K562 (cell line): ENCODE measurements around the gene TNNI2. TPM values are rescaled to one million over a fixed set of nuclear protein-coding genes. Genes with fewer than 3 reads are reported as not detected.

Experiments
- ATAC-seq: fragments of 200-7000 bp; cut with Tn5 transposase; 3 replicates; pipeline ENCODE4 v1.9.1; 2020; ENCODE audit warnings: moderate library complexity
- BruUV-seq: library from RNA; stranded (reverse); fragments of 400-500 nt; replicated peaks from 2 replicates; lab custom pipeline; 2021; lab: Mats Ljungman, UMichigan
- CTCF ChIA-PET: fragments of 300-600 bp; formaldehyde crosslinking; extraction: SDS; loops from one replicate; lab custom pipeline; 2021; ENCODE audit warnings: low intra/inter-chr PET ratio; lab: Yijun Ruan, JAX
- POLR2A ChIA-PET: fragments of 300-600, 350-650 bp; sonication (Branson Sonifier 250); formaldehyde crosslinking; extraction: SDS; loops from one replicate; lab custom pipeline; 2021; ENCODE audit warnings: antibody characterized with exemption, inconsistent platforms; lab: Yijun Ruan, JAX
- DNase-seq, 4 experiments: peaks; one replicate each; pipeline versions ENCODE4 v3.0.0 to v3.0.0-alpha.2; 2011 to 2018; ENCODE audit warnings: low spot score in 3 of 4, mixed read lengths in 3 of 4; ENCODE audit errors: extremely low read depth in 1 of 4
- FAIRE-seq: peaks from 2 replicates; lab custom pipeline; 2011; peaks lifted over from hg19 to GRCh38; lab: Jason Lieb, UNC
- H2AFZ ChIP-seq: 2 replicates; pipeline ENCODE4 v1.6.0; 2011; ENCODE audit warnings: low read depth, low read length, control low read depth, inconsistent platforms
- H3K27ac ChIP-seq: fragments of 200-600 bp; 3 replicates; pipeline ENCODE4 v1.8.0; 2011; ENCODE audit warnings: low read depth, mild to moderate bottlenecking, control low read depth, inconsistent platforms, low read length, moderate library complexity, mixed read lengths; ENCODE audit errors: extremely low read depth
- H3K27me3 ChIP-seq, 2 experiments: fragments of 300-600 bp in 1 of 2; 2 replicates in 1 of 2; 3 replicates in 1 of 2; pipeline versions ENCODE4 v1.6.0 to v1.8.0; 2011; ENCODE audit warnings: inconsistent platforms in 2 of 2, low read length in 2 of 2, mild to moderate bottlenecking in 1 of 2, mixed read lengths in 1 of 2, moderate library complexity in 1 of 2; ENCODE audit not compliant: control insufficient read depth in 2 of 2, insufficient read depth in 2 of 2
- H3K36me3 ChIP-seq: fragments of 300-600 bp; 3 replicates; pipeline ENCODE4 v1.8.0; 2011; ENCODE audit warnings: mild to moderate bottlenecking, low read length, inconsistent platforms; ENCODE audit not compliant: control insufficient read depth, insufficient read depth
- H3K4me1 ChIP-seq, 2 experiments: fragments of 200-600 bp in 1 of 2; replicated peaks in 1 of 2; 2 replicates in 1 of 2; 3 replicates in 1 of 2; pipeline versions ENCODE4 v1.5.1 to v1.8.0; 2011; ENCODE audit warnings: inconsistent platforms in 2 of 2, low read length in 2 of 2, mild to moderate bottlenecking in 1 of 2, mixed read lengths in 1 of 2, moderate library complexity in 1 of 2; ENCODE audit not compliant: control insufficient read depth in 2 of 2, insufficient read depth in 2 of 2
- H3K4me2 ChIP-seq: 2 replicates; pipeline ENCODE4 v1.6.1; 2011; ENCODE audit warnings: low read length, control low read depth, inconsistent platforms, mixed read lengths; ENCODE audit not compliant: insufficient read depth
- H3K4me3 ChIP-seq: fragments of 200-600 bp; sonication (generic), shearing (Covaris generic); 2 replicates; pipeline ENCODE4 v1.5.1; 2016; ENCODE audit warnings: control low read depth, inconsistent platforms
- H3K79me2 ChIP-seq: fragments of 200-600 bp; 3 replicates; pipeline ENCODE4 v1.8.0; 2011; ENCODE audit warnings: low read length, inconsistent platforms; ENCODE audit not compliant: control insufficient read depth, insufficient read depth
- H3K9ac ChIP-seq, 2 experiments: 2 replicates each; pipeline versions ENCODE4 v1.6.0 to v1.6.1; 2011; ENCODE audit warnings: low read depth in 2 of 2, low read length in 2 of 2, control low read depth in 1 of 2, inconsistent platforms in 1 of 2, mild to moderate bottlenecking in 1 of 2, mixed read lengths in 1 of 2; ENCODE audit not compliant: insufficient read depth in 1 of 2
- H3K9me1 ChIP-seq: one replicate; pipeline ENCODE4 v1.6.0; 2011; ENCODE audit warnings: inconsistent platforms, mild to moderate bottlenecking, low read length, moderate library complexity; ENCODE audit not compliant: control insufficient read depth, insufficient read depth
- H3K9me3 ChIP-seq: replicated peaks from 2 replicates; pipeline ENCODE4 v1.5.1; 2011; ENCODE audit warnings: low read depth, low read length, inconsistent platforms; ENCODE audit not compliant: control insufficient read depth, insufficient read depth
- H4K20me1 ChIP-seq: replicated peaks from 2 replicates; pipeline ENCODE4 v1.6.1; 2011; ENCODE audit warnings: low read length, inconsistent platforms, mixed read lengths; ENCODE audit not compliant: control insufficient read depth, insufficient read depth
- ASH1L ChIP-seq: fragments of 450-650 bp; IDR thresholded peaks from 2 replicates; pipeline ENCODE4 v1.6.1; 2018; ENCODE audit warnings: borderline replicate concordance, mild to moderate bottlenecking, low read depth; ENCODE audit not compliant: partially characterized antibody
- NCOR1 ChIP-seq: fragments of 450-650 bp; IDR thresholded peaks from 2 replicates; pipeline ENCODE4 v1.6.1; 2016; ENCODE audit warnings: mild to moderate bottlenecking, moderate library complexity
- TRIM24 ChIP-seq, 2 experiments: fragments of 450-650 bp; IDR thresholded peaks; 2 replicates each; pipeline ENCODE4 v1.6.1; 2016
- ZC3H8 ChIP-seq: fragments of 450-650 bp; IDR thresholded peaks from 2 replicates; pipeline ENCODE4 v1.6.1; 2017
- WGBS: fragments of 100-300 bp; shearing (Covaris generic); methylation state at CpG from one replicate; pipeline ENCODE4 v1.1.6; 2016; ENCODE audit warnings: low coverage, mixed read lengths; ENCODE audit not compliant: insufficient coverage; ENCODE audit errors: missing lambda C conversion rate; 5-methylcytosine and 5-hydroxymethylcytosine counted together
- in situ Hi-C: fragments of 300-500 bp; cut with MboI; formaldehyde crosslinking; loops from 4 replicates; pipeline ENCODE4 v1.15.0; 2018; ENCODE audit warnings: inconsistent platforms, mixed read lengths
- intact Hi-C: fragments of 100-400 bp; cut with micrococcal nuclease; formaldehyde crosslinking; loops from 2 replicates; pipeline ENCODE4 v1.14.2; 2022
- polyA plus RNA-seq, 8 experiments: library from polyadenylated mRNA; depleted of rRNA in 4 of 8; stranded (reverse) in 5 of 8; unstranded in 3 of 8; fragments of >200 nt; fragmentation: Nextera tagmentation in 2 of 8; fragmentation: Illumina TruSeq in 1 of 8; extraction: Ambion mirVana in 2 of 8; extraction: Trizol in 1 of 8; gene quantifications; 2 replicates each; pipeline versions ENCODE4 v1.2.1 to v1.2.3, GENCODE V29; 2011 to 2014; ENCODE audit warnings: inconsistent platforms in 1 of 8, missing spikeins in 1 of 8
- total RNA-seq, 7 experiments: library from RNA; depleted of rRNA in 6 of 7; stranded (reverse); fragments of >200 nt in 6 of 7; fragmentation: Illumina TruSeq in 2 of 7; extraction: Trizol in 2 of 7; gene quantifications; 2 replicates each; pipeline versions ENCODE4 v1.2.1 to v1.2.3, GENCODE V29; 2011 to 2021; ENCODE audit warnings: low replicate concordance in 1 of 7
- TF ChIP-seq, protein P1 (sequence below), 3 experiments: fragments of 200-800 bp in 1 of 3; fragments of 250-450 bp in 1 of 3; fragments of 450-650 bp in 1 of 3; sonication (Bioruptor Pico) in 1 of 3; sonication (Bioruptor generic) in 1 of 3; formaldehyde crosslinking in 1 of 3; IDR thresholded peaks; 2 replicates each; pipeline versions ENCODE4 v1.6.1 to v1.8.0; 2016 to 2022; ENCODE audit warnings: mild to moderate bottlenecking in 2 of 3, missing genetic modification characterization in 2 of 3, missing compliant biosample characterization in 1 of 3, moderate library complexity in 1 of 3

Gene TNNI2
- total and polyA plus RNA-seq, 9 of the 15 experiments (the other 6 are each of a cell fraction or from before 2014, with no cell fraction given), result not detected

DNA sequence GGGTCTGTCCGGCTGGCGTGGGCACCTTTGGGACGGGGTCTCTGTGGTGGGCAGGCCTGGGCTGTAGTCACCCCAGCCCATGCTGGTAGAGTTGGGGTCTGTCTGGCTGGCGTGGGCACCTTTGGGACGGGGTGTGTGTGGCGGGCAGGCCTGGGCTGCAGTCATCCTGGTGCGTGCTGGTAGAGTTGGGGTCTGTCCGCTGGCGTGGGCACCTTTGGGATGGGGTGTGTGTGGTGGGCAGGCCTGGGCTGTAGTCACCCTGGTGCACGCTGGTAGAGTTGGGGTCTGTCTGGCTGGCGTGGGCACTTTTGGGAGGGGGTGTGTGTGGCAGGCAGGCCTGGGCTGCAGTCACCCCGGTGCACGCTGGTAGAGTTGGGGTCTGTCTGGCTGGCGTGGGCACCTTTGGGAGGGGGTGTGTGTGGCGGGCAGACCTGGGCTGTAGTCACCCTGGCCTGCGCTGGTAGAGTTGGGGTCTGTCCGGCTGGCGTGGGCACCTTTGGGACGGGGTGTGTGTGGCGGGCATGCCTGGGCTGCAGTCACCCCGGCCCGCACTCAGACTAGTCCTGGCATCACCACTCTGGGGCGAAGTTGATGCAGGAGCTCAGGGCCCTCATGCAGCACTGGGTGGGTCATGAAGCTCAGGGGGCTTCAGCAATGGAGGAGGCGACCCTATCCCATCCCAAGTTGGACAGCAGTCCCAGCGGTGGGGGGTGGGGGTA is 33.6 kb downstream of the TNNI2 start:
- CTCF ChIA-PET, result no interaction called here
- 0 out of 2 replicates have a peak, but pooled peaks cover 5% of the 10 kb centered on the region for H4K20me1 ChIP-seq
- BruUV-seq, result no TSS peak
- peaks cover 15 to 59% of the 10 kb centered on the region in 2 experiments; a peak in 4 of 5 replicates for H3K27me3 ChIP-seq
- no peaks in the 10 kb centered on the region for H3K79me2 ChIP-seq
- no peaks in the 10 kb centered on the region for H3K9me3 ChIP-seq
- ATAC-seq (no peak), FAIRE-seq (no peak), DNase-seq (no peak)
- no peak overlapping the region for H3K27ac ChIP-seq
- no peaks in the 10 kb centered on the region for H3K9me1 ChIP-seq
- in situ Hi-C loops, result loop anchor here (10.0 kb wide), 1 partner anchor 132 kb away; no protein-coding TSS in a partner anchor
- H3K4me3 ChIP-seq, result no peak overlapping the region
- H2AFZ ChIP-seq, result no peak overlapping the region
- no peak overlapping the region for H3K4me2 ChIP-seq
- POLR2A ChIA-PET, result no interaction called here
- TF ChIP-seq, protein P1, sequence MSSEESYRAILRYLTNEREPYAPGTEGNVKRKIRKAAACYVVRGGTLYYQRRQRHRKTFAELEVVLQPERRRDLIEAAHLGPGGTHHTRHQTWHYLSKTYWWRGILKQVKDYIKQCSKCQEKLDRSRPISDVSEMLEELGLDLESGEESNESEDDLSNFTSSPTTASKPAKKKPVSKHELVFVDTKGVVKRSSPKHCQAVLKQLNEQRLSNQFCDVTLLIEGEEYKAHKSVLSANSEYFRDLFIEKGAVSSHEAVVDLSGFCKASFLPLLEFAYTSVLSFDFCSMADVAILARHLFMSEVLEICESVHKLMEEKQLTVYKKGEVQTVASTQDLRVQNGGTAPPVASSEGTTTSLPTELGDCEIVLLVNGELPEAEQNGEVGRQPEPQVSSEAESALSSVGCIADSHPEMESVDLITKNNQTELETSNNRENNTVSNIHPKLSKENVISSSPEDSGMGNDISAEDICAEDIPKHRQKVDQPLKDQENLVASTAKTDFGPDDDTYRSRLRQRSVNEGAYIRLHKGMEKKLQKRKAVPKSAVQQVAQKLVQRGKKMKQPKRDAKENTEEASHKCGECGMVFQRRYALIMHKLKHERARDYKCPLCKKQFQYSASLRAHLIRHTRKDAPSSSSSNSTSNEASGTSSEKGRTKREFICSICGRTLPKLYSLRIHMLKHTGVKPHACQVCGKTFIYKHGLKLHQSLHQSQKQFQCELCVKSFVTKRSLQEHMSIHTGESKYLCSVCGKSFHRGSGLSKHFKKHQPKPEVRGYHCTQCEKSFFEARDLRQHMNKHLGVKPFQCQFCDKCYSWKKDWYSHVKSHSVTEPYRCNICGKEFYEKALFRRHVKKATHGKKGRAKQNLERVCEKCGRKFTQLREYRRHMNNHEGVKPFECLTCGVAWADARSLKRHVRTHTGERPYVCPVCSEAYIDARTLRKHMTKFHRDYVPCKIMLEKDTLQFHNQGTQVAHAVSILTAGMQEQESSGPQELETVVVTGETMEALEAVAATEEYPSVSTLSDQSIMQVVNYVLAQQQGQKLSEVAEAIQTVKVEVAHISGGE (CRISPR knock-in tag; IDR thresholded peaks at IDR 0.05), result no peak
- no peak for TF ChIP-seq ZC3H8
- no peak for TF ChIP-seq TRIM24 (IDR thresholded peaks at IDR 0.05)
- TF ChIP-seq ASH1L, result no peak
- TF ChIP-seq NCOR1, result no peak
- peaks cover 0 to 44% of the 10 kb centered on the region in 2 experiments; a peak in 2 of 5 replicates for H3K4me1 ChIP-seq
- intact Hi-C loops, result no loop called here
- no peaks in the 10 kb centered on the region for H3K36me3 ChIP-seq
- WGBS, result 3% methylated on average over 24 of the region's 25 CpGs
- no peak overlapping the region for H3K9ac ChIP-seq
